Uterus (tissue), 4 donors: ENCODE measurements around the gene PPP1R7. TPM values are rescaled to one million over a fixed set of nuclear protein-coding genes. Genes with fewer than 3 reads are reported as not detected.

Experiments
- DNase-seq, 2 donors: peaks; one replicate each; pipeline ENCODE4 v3.0.0-alpha.2; 2019 to 2020
- H3K27ac ChIP-seq, 2 donors: fragments of 200-600 bp; sonication (generic); 1 replicate in 1 of 2; 2 replicates in 1 of 2; pipeline ENCODE4 v1.5.1; 2016 to 2018
- H3K27me3 ChIP-seq, 2 donors: fragments of 200-600 bp; sonication (generic); one replicate each; pipeline ENCODE4 v1.5.1; 2018 to 2019; ENCODE audit warnings: control low read depth in 1 of 2
- H3K36me3 ChIP-seq, 2 donors: fragments of 200-600 bp; sonication (generic); one replicate each; pipeline ENCODE4 v1.5.1; 2019; ENCODE audit warnings: control low read depth in 1 of 2
- H3K4me1 ChIP-seq, 2 donors: fragments of 200-600 bp; sonication (generic); one replicate each; pipeline ENCODE4 v1.5.1; 2018 to 2019; ENCODE audit warnings: control low read depth in 1 of 2
- H3K4me3 ChIP-seq, 2 donors: fragments of 200-600 bp; sonication (generic); 1 replicate in 1 of 2; 2 replicates in 1 of 2; pipeline ENCODE4 v1.5.1; 2018 to 2019; ENCODE audit warnings: mild to moderate bottlenecking in 1 of 2
- H3K9me3 ChIP-seq, 2 donors: fragments of 200-600 bp; sonication (generic); one replicate each; pipeline ENCODE4 v1.5.1; 2019; ENCODE audit warnings: control low read depth in 1 of 2
- POLR2A ChIP-seq, 2 donors: fragments of 450-650 bp; IDR thresholded peaks; one replicate each; pipeline ENCODE4 v1.6.1; 2016; ENCODE audit warnings: antibody characterized with exemption in 2 of 2, mild to moderate bottlenecking in 1 of 2, moderate library complexity in 1 of 2
- intact Hi-C: fragments of 100-400 bp; cut with DNase I; formaldehyde crosslinking; loops from one replicate; pipeline ENCODE4 v1.15.1; 2023; ENCODE audit warnings: low total_unique reads
- total RNA-seq, 4 donors: library from RNA; depleted of rRNA in 3 of 4; stranded (reverse); fragments of >200 nt in 3 of 4; gene quantifications; one replicate each; pipeline versions ENCODE4 v1.1.0 to v1.2.4, GENCODE V29; 2014 to 2023
- TF ChIP-seq, protein P1 (sequence below), 4 experiments: fragments of 200-600 bp in 2 of 4; fragments of 450-650 bp in 2 of 4; sonication (generic) in 2 of 4; IDR thresholded peaks; one replicate each; pipeline ENCODE4 v1.5.1; 2016 to 2019; ENCODE audit warnings: antibody characterized with exemption in 4 of 4, mild to moderate bottlenecking in 2 of 4, moderate library complexity in 1 of 4
- donor health status: DM: yes; HTN: yes; CAD: no.

Gene PPP1R7
- total RNA-seq, 4 donors from 2014 or later = 8.5 to 43.6 (median 30.0) TPM

DNA sequence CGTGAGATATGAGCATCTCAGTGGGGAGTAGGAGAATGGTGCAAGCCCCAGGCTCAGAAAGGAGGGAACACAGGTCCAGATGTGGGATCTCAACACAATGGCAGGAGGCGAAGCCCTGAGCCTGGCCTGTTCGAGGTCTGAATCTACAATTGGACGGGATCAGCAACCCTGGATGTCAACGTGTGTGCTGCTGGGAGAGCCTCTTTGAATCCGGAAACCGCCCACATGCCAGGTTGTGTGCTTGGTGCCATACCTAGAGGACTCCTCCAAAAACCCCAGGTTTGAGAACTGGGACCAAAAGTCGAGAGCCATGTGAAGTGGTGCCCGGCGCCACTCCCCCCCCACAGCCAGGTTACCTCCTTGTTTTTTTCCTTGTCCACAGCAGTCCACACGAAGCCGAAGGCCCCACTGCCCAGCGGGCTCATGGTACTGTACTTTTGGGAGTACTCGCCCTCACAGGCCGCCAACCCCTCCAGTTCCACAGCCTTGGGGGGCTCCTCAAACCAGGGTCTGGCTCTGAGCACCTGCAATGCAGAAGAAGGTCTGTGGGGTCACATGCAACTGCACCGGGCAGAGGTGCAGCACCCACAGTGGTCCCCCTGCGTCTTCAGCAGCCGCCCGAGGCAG, 27.8 kb upstream of the PPP1R7 start:
- Histone ChIP-seq H3K27me3 (no peaks in the 10 kb centered on the region), H3K9me3 (no peaks in the 10 kb centered on the region), H3K36me3 (no peaks in the 10 kb centered on the region), H3K4me1 (no peaks in the 10 kb centered on the region), H3K4me3 (no peak overlapping the region), H3K27ac (no peak overlapping the region)
- TF ChIP-seq, protein P1, sequence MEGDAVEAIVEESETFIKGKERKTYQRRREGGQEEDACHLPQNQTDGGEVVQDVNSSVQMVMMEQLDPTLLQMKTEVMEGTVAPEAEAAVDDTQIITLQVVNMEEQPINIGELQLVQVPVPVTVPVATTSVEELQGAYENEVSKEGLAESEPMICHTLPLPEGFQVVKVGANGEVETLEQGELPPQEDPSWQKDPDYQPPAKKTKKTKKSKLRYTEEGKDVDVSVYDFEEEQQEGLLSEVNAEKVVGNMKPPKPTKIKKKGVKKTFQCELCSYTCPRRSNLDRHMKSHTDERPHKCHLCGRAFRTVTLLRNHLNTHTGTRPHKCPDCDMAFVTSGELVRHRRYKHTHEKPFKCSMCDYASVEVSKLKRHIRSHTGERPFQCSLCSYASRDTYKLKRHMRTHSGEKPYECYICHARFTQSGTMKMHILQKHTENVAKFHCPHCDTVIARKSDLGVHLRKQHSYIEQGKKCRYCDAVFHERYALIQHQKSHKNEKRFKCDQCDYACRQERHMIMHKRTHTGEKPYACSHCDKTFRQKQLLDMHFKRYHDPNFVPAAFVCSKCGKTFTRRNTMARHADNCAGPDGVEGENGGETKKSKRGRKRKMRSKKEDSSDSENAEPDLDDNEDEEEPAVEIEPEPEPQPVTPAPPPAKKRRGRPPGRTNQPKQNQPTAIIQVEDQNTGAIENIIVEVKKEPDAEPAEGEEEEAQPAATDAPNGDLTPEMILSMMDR (IDR thresholded peaks at IDR 0.05) = no peak
- no peak for TF ChIP-seq POLR2A (IDR thresholded peaks at IDR 0.05)
- no peak for DNase-seq
- intact Hi-C loops = no loop called here

DNA sequence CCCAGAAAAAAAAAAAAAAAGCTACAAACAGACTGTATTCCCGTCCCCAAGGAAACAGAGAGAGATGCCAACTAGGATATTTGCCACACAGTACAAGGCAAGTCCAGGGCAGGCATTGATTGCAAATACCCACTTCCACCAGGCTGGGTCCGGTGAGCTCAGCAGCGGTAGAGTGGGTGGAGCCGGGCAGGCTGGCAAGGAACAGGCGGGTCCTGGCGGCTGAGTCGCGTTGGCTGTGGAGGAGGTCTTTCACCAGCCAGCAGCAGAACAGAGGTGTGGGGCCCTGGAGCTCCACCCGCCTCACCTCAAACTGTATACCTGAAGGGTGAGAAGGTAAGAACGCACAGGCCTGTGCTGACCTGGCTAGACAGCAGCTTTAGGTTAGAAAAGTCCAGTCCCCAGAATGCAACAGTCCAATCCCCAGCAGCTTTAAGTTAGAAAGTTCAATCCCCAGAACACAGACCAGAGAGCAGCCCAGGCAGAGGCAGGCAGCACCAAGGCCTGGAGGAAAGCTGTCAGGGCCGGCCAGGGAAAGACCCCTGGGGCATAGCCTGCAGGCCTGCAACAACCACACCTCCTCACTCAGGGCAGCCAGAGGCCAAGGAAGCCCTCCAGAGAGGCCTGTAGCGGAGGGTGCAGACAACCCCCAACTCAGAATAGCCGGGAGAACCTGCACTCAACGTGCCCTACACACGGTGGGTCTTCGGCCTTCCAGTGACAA, 26.3 kb upstream of the PPP1R7 start:
- H3K27me3 ChIP-seq = no peaks in the 10 kb centered on the region
- no peak for TF ChIP-seq POLR2A (IDR thresholded peaks at IDR 0.05)
- TF ChIP-seq, protein P1 (IDR thresholded peaks at IDR 0.05) = no peak
- H3K9me3 ChIP-seq = no peaks in the 10 kb centered on the region
- no peak overlapping the region for H3K4me3 ChIP-seq
- no peaks in the 10 kb centered on the region for H3K4me1 ChIP-seq
- H3K36me3 ChIP-seq = no peaks in the 10 kb centered on the region
- intact Hi-C loops = no loop called here
- H3K27ac ChIP-seq = no peak overlapping the region
- DNase-seq = no peak

DNA sequence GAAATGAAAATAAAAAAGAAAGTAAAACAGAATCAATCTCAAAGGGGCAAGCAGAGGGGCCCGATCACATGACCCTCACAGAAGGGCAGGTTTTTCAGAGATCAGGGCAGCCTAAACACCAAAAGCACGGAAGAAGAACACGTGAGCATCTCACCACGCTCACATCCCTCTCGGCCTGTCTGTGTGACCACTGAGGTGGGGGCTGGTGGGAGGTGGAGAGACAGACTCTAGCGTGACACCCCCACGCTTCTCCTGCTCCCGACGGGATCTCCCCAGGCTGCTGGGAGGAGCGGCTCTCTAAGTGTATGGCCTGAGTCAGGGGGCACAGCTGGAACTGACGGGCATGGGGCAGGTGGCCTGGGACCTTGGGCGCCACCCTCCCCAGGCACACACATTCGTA, 24.6 kb upstream of the PPP1R7 start:
- no peak for DNase-seq
- TF ChIP-seq POLR2A (IDR thresholded peaks at IDR 0.05) = no peak
- TF ChIP-seq, protein P1 (IDR thresholded peaks at IDR 0.05) = no peak
- Histone ChIP-seq H3K36me3 (no peaks in the 10 kb centered on the region), H3K27me3 (no peaks in the 10 kb centered on the region), H3K27ac (no peak overlapping the region), H3K9me3 (no peaks in the 10 kb centered on the region), H3K4me1 (no peaks in the 10 kb centered on the region), H3K4me3 (no peak overlapping the region)
- intact Hi-C loops = no loop called here

DNA sequence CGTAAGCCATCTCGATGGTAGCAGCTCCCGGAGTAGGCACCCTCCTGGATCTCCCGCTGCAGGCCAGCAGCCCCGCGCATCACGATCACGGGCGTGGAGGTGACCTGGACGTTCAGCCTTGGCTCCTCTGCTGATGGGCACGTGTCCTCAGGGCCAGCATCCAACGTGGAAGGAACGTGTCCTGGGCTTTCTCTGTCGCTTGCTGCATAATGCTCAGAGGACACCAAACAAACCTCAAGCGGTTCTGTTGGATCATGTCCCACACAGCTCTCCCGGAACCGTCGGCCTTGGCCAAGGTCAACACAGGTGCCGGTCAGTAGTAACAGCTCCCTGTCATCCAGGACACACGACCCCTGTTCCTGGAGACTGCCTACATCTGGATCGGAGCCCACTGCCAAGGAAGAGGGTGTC, 24.1 kb upstream of the PPP1R7 start:
- no peak for DNase-seq
- Histone ChIP-seq H3K4me1 (no peaks in the 10 kb centered on the region), H3K4me3 (no peak overlapping the region), H3K27me3 (no peaks in the 10 kb centered on the region), H3K9me3 (no peaks in the 10 kb centered on the region), H3K27ac (no peak overlapping the region), H3K36me3 (no peaks in the 10 kb centered on the region)
- TF ChIP-seq, protein P1 (IDR thresholded peaks at IDR 0.05) = no peak
- no peak for TF ChIP-seq POLR2A (IDR thresholded peaks at IDR 0.05)
- intact Hi-C loops = no loop called here

DNA sequence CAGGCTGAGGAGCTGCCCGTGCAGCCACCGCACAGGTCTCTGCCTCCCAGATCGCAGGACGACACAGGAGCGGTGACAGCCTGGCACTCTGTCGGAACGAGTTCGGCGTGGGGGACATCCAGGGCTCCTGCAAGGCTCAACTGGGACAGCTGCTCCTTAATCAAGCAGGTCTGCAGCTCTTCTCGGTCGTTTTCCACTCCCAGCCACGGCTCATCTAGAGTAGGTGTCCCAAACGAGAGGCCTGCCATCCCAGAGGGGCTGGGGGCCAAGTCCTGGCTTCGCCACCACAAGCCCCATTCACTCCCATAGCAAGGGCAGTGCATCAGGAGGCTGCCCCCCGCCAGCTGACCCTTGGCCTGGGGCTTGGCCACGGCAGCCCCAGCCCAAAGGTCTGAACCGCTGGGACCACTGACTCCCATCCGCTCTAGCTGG, 23.5 kb upstream of the PPP1R7 start:
- TF ChIP-seq, protein P1 (IDR thresholded peaks at IDR 0.05) = no peak
- TF ChIP-seq POLR2A (IDR thresholded peaks at IDR 0.05) = no peak
- no peaks in the 10 kb centered on the region for H3K4me1 ChIP-seq
- H3K9me3 ChIP-seq = no peaks in the 10 kb centered on the region
- no peaks in the 10 kb centered on the region for H3K27me3 ChIP-seq
- intact Hi-C loops = no loop called here
- H3K27ac ChIP-seq = no peak overlapping the region
- H3K4me3 ChIP-seq = no peak overlapping the region
- H3K36me3 ChIP-seq = no peaks in the 10 kb centered on the region
- DNase-seq = no peak
